ENCODE measurements around the gene ANK3.

The ANK3 gene

GRCh38 chr10:60192946-60193345 lies 196.7 kb downstream of the ANK3 start:
- no peak for TF ChIP-seq GATA2 (IDR thresholded peaks at IDR 0.05; ENCODE audit: low read depth, low read length)
- TF ChIP-seq GATA3 (IDR thresholded peaks at IDR 0.05; ENCODE audit: low read depth, low read length) = no peak

- TF ChIP-seq GATA2 (IDR thresholded peaks at IDR 0.05; ENCODE audit: low read depth, low read length) (no peak), GATA3 (IDR thresholded peaks at IDR 0.05; ENCODE audit: low read depth, low read length) (no peak)
These were observed 199.7 kb downstream of the ANK3 start for GRCh38 chr10:60189861-60190475.

DNA sequence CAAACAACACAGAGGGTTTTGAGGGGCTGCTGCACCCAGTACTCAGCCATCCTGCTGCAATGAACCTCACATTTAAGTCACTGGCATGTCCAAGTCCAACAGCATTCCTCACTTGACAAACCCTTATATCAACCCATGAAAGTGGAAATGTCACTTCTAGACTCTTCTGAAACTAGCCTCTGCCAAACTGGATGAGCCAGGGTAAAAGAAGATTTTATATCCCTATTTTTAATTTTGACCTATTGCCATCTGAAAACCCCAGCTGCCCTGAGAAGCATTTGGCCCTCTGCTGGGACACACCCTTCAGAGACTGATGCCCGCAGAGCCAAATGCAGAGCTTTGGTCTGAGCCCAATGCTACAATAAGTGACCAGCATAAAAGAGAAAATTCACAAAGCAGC lies 201.1 kb downstream of the ANK3 start:
- TF ChIP-seq GATA3 (IDR thresholded peaks at IDR 0.05; ENCODE audit: low read depth, low read length) (no peak), GATA2 (IDR thresholded peaks at IDR 0.05; ENCODE audit: low read depth, low read length) (no peak)

DNA sequence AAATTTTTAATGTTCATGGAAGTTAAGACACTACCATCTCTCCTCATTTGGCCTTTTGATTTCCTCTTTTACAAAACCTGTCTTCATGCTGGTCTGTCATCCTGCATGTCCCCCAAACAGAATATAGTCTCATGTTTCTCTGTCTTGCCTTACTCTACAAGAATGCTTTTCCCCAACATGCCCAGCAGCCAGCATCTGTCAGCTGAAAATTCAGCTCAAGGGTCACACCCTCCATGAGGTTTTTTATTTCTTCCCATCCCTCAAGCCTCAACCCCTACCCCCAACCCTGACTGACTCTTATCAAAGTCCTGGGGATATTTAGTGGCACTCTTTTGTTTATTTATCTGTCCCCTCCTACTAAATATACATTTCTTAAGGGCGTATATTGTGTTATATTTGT lies 202.0 kb downstream of the ANK3 start:
- no peak for TF ChIP-seq GATA2 (IDR thresholded peaks at IDR 0.05; ENCODE audit: low read depth, low read length)
- no peak for TF ChIP-seq GATA3 (IDR thresholded peaks at IDR 0.05; ENCODE audit: low read depth, low read length)

DNA sequence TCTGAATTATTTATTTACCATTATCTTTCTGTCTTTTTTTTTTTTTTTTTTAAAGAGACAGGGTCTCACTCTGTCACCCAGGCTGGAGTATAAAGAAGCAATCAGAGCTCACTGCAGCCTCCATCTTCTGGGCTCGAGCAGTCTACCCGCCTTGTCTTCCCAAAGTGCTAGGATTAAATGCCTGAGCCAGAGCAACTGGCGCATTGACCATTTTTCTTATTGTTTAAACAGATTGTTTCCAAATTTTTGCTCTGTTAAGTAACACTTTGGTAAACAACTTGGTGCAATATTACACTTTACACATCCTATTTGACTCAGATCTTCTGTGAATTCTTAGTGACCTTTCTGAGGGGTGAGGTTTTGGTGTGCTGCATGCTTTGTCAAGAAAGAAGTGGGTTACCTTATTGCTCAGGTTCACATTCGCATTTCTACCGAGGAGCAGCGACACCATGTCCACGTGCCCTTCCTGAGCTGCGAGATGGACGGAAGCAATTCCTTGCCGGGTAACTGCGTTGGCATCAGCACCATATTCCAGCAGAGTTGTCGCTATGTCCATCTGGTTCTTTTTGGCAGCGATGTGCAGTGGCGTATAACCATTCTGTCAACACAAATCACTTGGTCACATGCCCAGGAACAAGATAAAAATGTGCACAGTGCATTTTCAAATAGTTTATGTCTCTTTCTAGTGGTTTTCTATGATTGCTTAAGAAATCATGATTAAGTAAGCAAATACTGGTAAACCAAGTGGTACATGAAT lies 203.2 kb downstream of the ANK3 start:
- TF ChIP-seq GATA2 (IDR thresholded peaks at IDR 0.05; ENCODE audit: low read depth, low read length) = no peak

GRCh38 chr10:60185421-60185820 lies 204.3 kb downstream of the ANK3 start:
- TF ChIP-seq GATA3 (IDR thresholded peaks at IDR 0.05; ENCODE audit: low read depth, low read length) (no peak), GATA2 (IDR thresholded peaks at IDR 0.05; ENCODE audit: low read depth, low read length) (no peak)

- TF ChIP-seq GATA3 (IDR thresholded peaks at IDR 0.05; ENCODE audit: low read depth, low read length) (no peak), GATA2 (IDR thresholded peaks at IDR 0.05; ENCODE audit: low read depth, low read length) (no peak)
These were observed 207.0 kb downstream of the ANK3 start for GRCh38 chr10:60182691-60183090.

DNA sequence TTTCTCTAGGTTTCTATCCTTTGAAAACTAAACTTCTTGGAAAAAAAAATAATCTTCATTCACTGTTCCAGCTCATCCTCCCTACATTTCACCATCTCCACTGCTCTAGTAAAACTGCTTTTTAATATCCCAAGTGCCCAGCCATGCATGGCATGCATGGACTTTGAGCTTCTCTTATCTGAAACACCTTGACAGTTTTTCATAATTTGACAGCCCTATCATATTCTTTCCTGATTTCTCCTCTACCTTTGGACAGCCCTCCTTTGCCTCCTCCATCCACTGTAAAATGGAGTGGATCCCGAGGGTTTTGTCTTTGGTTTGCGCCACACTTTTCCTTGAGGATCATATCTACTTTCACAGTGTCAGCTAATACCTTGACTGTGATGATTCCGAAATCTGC lies 212.8 kb downstream of the ANK3 start:
- no peak for TF ChIP-seq GATA3 (IDR thresholded peaks at IDR 0.05; ENCODE audit: low read depth, low read length)
- TF ChIP-seq GATA2 (IDR thresholded peaks at IDR 0.05; ENCODE audit: low read depth, low read length) = no peak

GRCh38 chr10:60175441-60175971 lies 214.2 kb downstream of the ANK3 start:
- TF ChIP-seq GATA3 (IDR thresholded peaks at IDR 0.05; ENCODE audit: low read depth, low read length) (peak; percentile 48), GATA2 (IDR thresholded peaks at IDR 0.05; ENCODE audit: low read depth, low read length) (peak; percentile 83)

DNA sequence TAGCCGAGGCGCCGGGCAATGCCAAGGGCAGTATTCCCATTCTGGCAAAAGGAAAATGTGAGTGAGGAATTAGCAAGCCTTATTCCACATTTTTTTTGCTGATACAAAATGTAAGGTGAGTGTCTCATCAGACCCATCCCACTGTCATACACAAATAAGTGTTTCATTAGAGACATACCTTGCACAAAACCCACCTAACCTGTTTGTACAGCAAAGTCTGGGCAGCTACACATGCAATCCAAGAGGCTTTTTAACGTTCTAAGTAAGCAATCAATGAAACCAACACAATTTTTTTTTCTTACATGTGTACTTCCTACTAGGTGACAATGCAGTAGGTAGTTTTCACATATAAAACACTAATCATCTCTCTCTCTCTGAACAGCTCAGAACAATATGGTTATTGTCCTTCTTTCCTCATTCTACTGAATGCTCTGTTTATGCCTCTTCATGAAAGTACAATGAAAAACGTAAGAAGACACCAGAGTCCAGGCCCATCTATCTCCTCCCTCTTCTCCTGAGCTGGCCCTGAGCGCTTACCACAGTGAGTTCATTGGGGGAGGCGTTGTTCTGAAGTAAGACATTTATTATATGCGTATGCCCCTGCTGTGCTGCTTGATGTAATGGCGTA lies 217.2 kb downstream of the ANK3 start:
- no peak for TF ChIP-seq GATA3 (IDR thresholded peaks at IDR 0.05; ENCODE audit: low read depth, low read length)
- TF ChIP-seq GATA2 (IDR thresholded peaks at IDR 0.05; ENCODE audit: low read depth, low read length) = no peak

GRCh38 chr10:60171436-60172013 lies 218.2 kb downstream of the ANK3 start:
- TF ChIP-seq GATA3 (IDR thresholded peaks at IDR 0.05; ENCODE audit: low read depth, low read length) (no peak), GATA2 (IDR thresholded peaks at IDR 0.05; ENCODE audit: low read depth, low read length) (no peak)

GRCh38 chr10:60170250-60170649 lies 219.4 kb downstream of the ANK3 start:
- TF ChIP-seq GATA3 (IDR thresholded peaks at IDR 0.05; ENCODE audit: low read depth, low read length) (no peak), GATA2 (IDR thresholded peaks at IDR 0.05; ENCODE audit: low read depth, low read length) (no peak)

GRCh38 chr10:60169111-60169510 lies 220.6 kb downstream of the ANK3 start:
- TF ChIP-seq GATA2 (IDR thresholded peaks at IDR 0.05; ENCODE audit: low read depth, low read length) (no peak), GATA3 (IDR thresholded peaks at IDR 0.05; ENCODE audit: low read depth, low read length) (no peak)

- TF ChIP-seq GATA2 (IDR thresholded peaks at IDR 0.05; ENCODE audit: low read depth, low read length) (no peak), GATA3 (IDR thresholded peaks at IDR 0.05; ENCODE audit: low read depth, low read length) (no peak)
These were observed 222.6 kb downstream of the ANK3 start for GRCh38 chr10:60167050-60167449.
